Fibroblast of pulmonary artery (primary cell): ENCODE measurements around the gene CPEB1.
A peak's percentile ranks its signal among the peaks of the same experiment; 100 is the strongest.

Source experiments
- DNase-seq: peaks from one replicate; pipeline ENCODE4 v3.0.0-alpha.2; 2010; ENCODE audit warnings: low read depth
- H3K4me3 ChIP-seq: replicated peaks from 2 replicates; pipeline ENCODE4 v1.5.1; 2011; ENCODE audit warnings: low read depth, mild to moderate bottlenecking, control low read depth, low read length, moderate library complexity
- CTCF ChIP-seq: IDR thresholded peaks from 2 replicates; pipeline ENCODE4 v1.5.1; 2011; ENCODE audit warnings: mild to moderate bottlenecking, control low read depth, low read length, inconsistent platforms; ENCODE audit errors: missing control alignments

Gene CPEB1

GRCh38 chr15:82624438-82624837 lies 22.7 kb downstream of the CPEB1 start:
- no peak overlapping the region for H3K4me3 ChIP-seq
- no peak for TF ChIP-seq CTCF
- DNase-seq: no peak

- DNase-seq: no peak
- H3K4me3 ChIP-seq: no peak overlapping the region
- no peak for TF ChIP-seq CTCF
Measured at GRCh38 chr15:82624008-82624407, 23.2 kb downstream of the CPEB1 start.

- peak; percentile 10 for TF ChIP-seq CTCF
- DNase-seq: no peak
- H3K4me3 ChIP-seq: no peak overlapping the region
Measured at GRCh38 chr15:82621970-82622369, 25.2 kb downstream of the CPEB1 start.

- DNase-seq: no peak
- no peak for TF ChIP-seq CTCF
- no peak overlapping the region for H3K4me3 ChIP-seq
Measured at GRCh38 chr15:82613747-82614146, 33.4 kb downstream of the CPEB1 start.

GRCh38 chr15:82611348-82611747 lies 35.8 kb downstream of the CPEB1 start:
- no peak for TF ChIP-seq CTCF
- DNase-seq: no peak
- no peak overlapping the region for H3K4me3 ChIP-seq

- no peak overlapping the region for H3K4me3 ChIP-seq
- DNase-seq: no peak
- TF ChIP-seq CTCF: no peak
Measured at GRCh38 chr15:82602195-82602594, 45.0 kb downstream of the CPEB1 start.

GRCh38 chr15:82599862-82600261 lies 47.3 kb downstream of the CPEB1 start:
- DNase-seq: no peak
- no peak overlapping the region for H3K4me3 ChIP-seq
- no peak for TF ChIP-seq CTCF
